ENCODE results near the gene SLC22A17.

SLC22A17 gene

GRCh38 chr14:23361320-23361719, 8.6 kb upstream of the SLC22A17 start:
- no peak overlapping the region for H3K4me3 ChIP-seq (ENCODE audit: low read length)
- no peak for TF ChIP-seq CTCF (conservative IDR thresholded peaks at IDR 0.05; ENCODE audit: low read length)
- DNase-seq (ENCODE audit: low read depth) = peak; percentile 82

- no peak for TF ChIP-seq CTCF (conservative IDR thresholded peaks at IDR 0.05; ENCODE audit: low read length)
- no peak overlapping the region for H3K4me3 ChIP-seq (ENCODE audit: low read length)
- DNase-seq (ENCODE audit: low read depth) = no peak
These were observed 7.8 kb upstream of the SLC22A17 start for GRCh38 chr14:23360496-23360895.

- TF ChIP-seq CTCF (conservative IDR thresholded peaks at IDR 0.05; ENCODE audit: low read length) = no peak
- no peak for DNase-seq (ENCODE audit: low read depth)
These were observed 7.2 kb upstream of the SLC22A17 start for GRCh38 chr14:23359722-23360447.

GRCh38 chr14:23359167-23359626, 6.5 kb upstream of the SLC22A17 start:
- DNase-seq (ENCODE audit: low read depth) = no peak

More at GRCh38 chr14:23359722-23360447, 7.2 kb upstream of the SLC22A17 start:
- H3K4me3 ChIP-seq (ENCODE audit: low read length) = no peak overlapping the region

GRCh38 chr14:23358553-23359166, 6.0 kb upstream of the SLC22A17 start:
- DNase-seq (ENCODE audit: low read depth) = no peak
- no peak for TF ChIP-seq CTCF (conservative IDR thresholded peaks at IDR 0.05; ENCODE audit: low read length)
- H3K4me3 ChIP-seq (ENCODE audit: low read length) = no peak overlapping the region

More at GRCh38 chr14:23359167-23359626, 6.5 kb upstream of the SLC22A17 start:
- H3K4me3 ChIP-seq (ENCODE audit: low read length) = no peak overlapping the region
- TF ChIP-seq CTCF (conservative IDR thresholded peaks at IDR 0.05; ENCODE audit: low read length) = no peak

GRCh38 chr14:23358042-23358441, 5.4 kb upstream of the SLC22A17 start:
- no peak for DNase-seq (ENCODE audit: low read depth)
- no peak overlapping the region for H3K4me3 ChIP-seq (ENCODE audit: low read length)
- TF ChIP-seq CTCF (conservative IDR thresholded peaks at IDR 0.05; ENCODE audit: low read length) = no peak

GRCh38 chr14:23357261-23357660, 4.6 kb upstream of the SLC22A17 start:
- no peak for DNase-seq (ENCODE audit: low read depth)
- TF ChIP-seq CTCF (conservative IDR thresholded peaks at IDR 0.05; ENCODE audit: low read length) = no peak
- no peak overlapping the region for H3K4me3 ChIP-seq (ENCODE audit: low read length)

Measured in AG10803 (cell line).